GM13977 (cell line): ENCODE data around the gene IFNA7.
"Not testable (repeated sequence)": the region's sequence is repeated elsewhere in the genome, so short reads cannot be mapped to it uniquely, and the experiment has no call there.

Experiments
- DNase-seq: peaks from one replicate; pipeline ENCODE4 v3.0.0; 2012; ENCODE audit warnings: low spot score
- in situ Hi-C: fragments of 300-500 bp; cut with MboI; formaldehyde crosslinking; loops from one replicate; pipeline ENCODE4 v1.12.0; 2022; ENCODE audit warnings: low sequenced_read_pairs, low pct_unique_long_range_greater_than_20kb, mixed read lengths, inconsistent platforms; ENCODE audit not compliant: unreplicated experiment
- TF ChIP-seq, protein P1 (sequence below): IDR thresholded peaks from 2 replicates; pipeline ENCODE4 v1.5.1; 2012; ENCODE audit warnings: mild to moderate bottlenecking, control low read depth; ENCODE audit not compliant: insufficient read depth; ENCODE audit errors: extremely low read depth, missing control alignments

IFNA7 gene

DNA sequence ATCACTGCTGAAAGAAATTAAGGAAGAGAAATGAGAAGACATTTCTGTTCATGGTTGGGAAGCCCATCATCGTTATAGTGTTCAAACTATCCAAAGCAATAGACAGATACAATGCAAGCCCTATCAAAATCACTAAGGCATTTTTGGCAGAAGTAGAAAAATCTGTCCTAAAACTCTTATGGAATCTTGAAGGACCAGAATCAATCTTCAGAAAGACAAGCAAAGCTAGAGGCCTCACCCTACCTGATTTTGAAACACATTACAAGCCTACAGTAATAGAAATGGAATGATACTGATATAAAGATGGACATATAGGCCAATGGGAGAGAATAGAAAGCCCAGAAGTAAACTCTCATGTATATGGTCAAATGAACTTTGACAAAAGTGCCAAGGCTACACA lies 30.7 kb downstream of the IFNA7 start:
- in situ Hi-C loops: no loop called here
- TF ChIP-seq, protein P1, sequence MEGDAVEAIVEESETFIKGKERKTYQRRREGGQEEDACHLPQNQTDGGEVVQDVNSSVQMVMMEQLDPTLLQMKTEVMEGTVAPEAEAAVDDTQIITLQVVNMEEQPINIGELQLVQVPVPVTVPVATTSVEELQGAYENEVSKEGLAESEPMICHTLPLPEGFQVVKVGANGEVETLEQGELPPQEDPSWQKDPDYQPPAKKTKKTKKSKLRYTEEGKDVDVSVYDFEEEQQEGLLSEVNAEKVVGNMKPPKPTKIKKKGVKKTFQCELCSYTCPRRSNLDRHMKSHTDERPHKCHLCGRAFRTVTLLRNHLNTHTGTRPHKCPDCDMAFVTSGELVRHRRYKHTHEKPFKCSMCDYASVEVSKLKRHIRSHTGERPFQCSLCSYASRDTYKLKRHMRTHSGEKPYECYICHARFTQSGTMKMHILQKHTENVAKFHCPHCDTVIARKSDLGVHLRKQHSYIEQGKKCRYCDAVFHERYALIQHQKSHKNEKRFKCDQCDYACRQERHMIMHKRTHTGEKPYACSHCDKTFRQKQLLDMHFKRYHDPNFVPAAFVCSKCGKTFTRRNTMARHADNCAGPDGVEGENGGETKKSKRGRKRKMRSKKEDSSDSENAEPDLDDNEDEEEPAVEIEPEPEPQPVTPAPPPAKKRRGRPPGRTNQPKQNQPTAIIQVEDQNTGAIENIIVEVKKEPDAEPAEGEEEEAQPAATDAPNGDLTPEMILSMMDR: no peak
- DNase-seq: no peak

DNA sequence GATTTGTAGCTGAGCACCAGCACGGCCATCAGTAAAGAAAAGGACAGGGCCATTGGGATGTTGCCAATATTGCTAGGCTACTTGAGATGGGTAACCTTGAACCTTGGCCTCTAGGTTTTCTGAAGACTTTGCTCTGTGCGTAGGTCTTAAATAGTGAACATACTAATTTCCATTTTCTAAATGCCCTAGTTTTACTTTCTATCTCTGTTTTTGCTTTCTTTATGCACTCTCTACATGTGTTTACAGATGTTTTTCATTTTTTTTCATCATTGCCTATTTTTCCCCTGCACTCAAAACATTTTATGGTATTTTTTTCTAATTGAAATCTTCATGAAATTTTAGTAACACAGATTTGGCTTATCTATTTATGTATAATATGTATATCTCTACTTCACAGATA lies 35.4 kb downstream of the IFNA7 start, which contains the start of gene IFNA21:
TSS of gene IFNA21 (minus strand) at position 101 of the 400 bp plus-strand sequence. CDS start at position 53, 48 bp downstream.
- DNase-seq, in situ Hi-C loops: not testable (repeated sequence)

DNA sequence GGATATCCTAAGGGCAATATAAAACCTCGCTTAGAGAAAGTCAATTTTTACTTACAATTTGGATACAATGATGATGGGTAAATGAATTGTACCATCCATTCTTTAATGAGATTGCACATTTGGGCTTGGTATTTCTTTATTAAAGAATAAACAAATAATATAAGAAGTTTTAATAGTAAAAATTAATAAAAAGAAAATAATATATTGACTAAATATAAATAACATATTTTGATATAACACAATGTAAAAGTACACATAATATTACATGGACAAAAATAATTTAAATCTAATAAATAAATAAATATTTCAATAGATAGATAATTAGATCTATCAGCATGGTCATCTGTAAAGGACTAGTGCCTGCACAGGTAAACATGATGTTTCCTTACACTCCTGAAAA lies 36.5 kb downstream of the IFNA7 start:
- in situ Hi-C loops: no loop called here
- TF ChIP-seq, protein P1: no peak

DNA sequence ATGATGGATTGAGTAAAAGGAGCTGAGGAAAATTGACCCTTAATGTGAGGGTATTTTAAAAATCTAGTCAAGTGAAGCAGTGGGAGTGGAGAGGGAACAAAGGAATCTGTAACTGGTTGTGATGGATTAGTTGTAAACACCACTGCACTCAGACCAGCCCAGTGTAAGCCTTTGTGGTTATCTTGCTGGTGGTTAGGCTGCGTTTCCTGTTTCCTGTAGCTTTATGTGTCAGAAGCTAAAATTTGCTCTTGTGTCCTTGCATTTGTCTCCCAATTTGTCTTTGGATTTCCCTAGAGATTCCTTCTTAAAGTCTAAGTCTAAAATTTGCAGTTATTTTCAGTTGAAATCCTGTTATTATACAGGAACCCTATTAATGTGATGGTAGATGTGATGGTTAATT lies 41.8 kb downstream of the IFNA7 start:
- TF ChIP-seq, protein P1: no peak
- in situ Hi-C loops: no loop called here
- DNase-seq: no peak

More for the DNA sequence above, 36.5 kb downstream of the IFNA7 start:
- DNase-seq: no peak

DNA sequence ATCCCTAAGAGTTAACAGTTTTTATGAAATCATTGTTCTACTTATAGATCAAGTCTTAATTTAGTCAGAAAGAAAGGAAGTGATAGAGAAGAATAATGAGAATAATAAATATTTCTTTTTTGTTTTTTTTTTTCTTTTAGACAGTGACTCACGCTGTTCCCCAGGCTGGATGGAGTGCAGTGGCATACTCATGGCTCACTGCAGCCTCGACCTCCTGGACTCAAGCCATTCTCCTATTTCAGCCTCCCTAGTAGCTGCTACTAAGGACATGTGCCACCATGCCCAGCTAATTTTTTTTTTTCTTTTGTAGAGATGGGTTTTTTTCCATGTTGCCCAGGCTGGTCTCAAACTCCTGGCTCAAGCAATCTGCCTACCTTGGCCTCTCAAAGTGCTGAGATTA lies 46.5 kb downstream of the IFNA7 start:
- no peak for DNase-seq
- TF ChIP-seq, protein P1: no peak
- in situ Hi-C loops: no loop called here

DNA sequence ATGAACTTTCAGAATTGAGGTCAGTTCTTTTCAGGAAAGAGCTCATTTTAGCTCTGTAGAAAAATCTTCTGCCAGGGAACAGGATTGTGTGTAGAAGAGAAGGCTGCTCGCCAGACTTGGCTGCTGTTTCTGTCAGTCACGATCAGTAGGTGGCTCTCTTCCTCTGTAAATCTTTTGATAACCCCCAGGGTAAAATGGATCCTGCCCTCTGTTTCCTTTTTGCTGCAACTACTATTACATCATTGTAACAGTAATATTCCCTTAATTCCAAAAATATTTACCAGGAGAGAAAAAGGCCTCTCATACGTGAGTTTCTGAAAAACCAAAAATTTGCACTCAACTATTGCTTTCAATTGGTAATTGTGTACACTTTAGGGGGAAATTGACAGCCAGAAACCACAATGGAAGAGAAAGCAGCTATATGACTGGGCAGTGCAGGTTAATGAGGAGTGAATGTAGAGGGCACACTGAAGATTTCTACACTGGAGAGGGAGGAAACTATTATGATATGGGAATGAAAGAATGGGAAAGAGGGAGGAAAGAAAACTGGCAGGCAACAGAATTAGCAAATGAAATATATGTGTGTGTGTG lies 47.9 kb downstream of the IFNA7 start:
- TF ChIP-seq, protein P1: peak; percentile 55
- DNase-seq: peak; percentile 33
- in situ Hi-C loops: no loop called here

DNA sequence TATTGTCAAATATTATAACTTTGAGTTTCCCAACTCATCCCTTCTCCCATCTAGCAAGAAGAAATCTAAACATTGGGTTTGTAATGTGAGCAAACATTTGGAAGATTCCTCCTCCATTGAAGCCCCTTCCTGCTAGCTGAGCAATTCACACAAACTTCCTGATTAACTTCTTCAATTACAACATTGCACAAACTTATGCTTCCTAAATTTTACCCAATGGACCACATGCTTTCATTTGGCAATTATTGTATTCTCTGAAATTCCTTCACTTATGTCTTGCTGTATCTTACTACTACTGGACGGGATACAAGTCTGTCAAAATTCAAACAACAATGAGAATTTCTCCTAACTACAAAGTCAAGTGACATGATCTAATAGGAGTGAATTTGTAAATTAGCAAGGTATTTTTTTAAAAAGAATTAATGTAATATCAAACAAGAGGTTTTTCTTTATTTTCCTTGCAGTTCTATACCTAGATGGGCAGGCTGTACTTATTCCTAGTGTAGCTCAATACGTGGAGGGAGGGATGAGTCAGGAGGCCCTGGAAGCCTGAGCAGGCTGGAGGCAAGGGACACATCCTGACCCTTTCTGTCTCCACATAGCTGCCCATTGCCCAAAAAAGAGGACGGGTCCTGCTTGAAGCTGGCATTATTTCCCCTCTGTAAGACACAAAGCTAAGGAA lies 48.5 kb downstream of the IFNA7 start:
- in situ Hi-C loops: no loop called here
- DNase-seq: no peak
- TF ChIP-seq, protein P1: no peak
